Measurements from ENCODE around the gene BTG4.

The BTG4 gene

GRCh38 chr11:111512296-111513239 is at the start of gene BTG4:
Gene BTG4 (minus strand): TSS chr11:111512386. CDS start chr11:111498776, 13,610 bp downstream.
- H3K27ac Mint-ChIP-seq = no peak within 1 kb of the TSS
- H3K4me3 Mint-ChIP-seq = peak within 1 kb of the TSS; percentile 78
- H3K27me3 Mint-ChIP-seq (ENCODE audit: low read depth) = peaks cover 46% of the 10 kb centered on the region
- no peaks in the 10 kb centered on the region for H3K9me3 Mint-ChIP-seq
- H3K4me1 Mint-ChIP-seq (ENCODE audit: low read depth) = peaks cover 11% of the 10 kb centered on the region
- H3K36me3 Mint-ChIP-seq (ENCODE audit: low read depth) = peaks cover 1% of the 10 kb centered on the region

GRCh38 chr11:111561791-111562325 is 49.7 kb upstream of the BTG4 start:
- Mint-ChIP-seq H3K27me3 (ENCODE audit: low read depth) (peaks cover 4% of the 10 kb centered on the region), H3K36me3 (ENCODE audit: low read depth) (peaks cover 2% of the 10 kb centered on the region), H3K9me3 (no peaks in the 10 kb centered on the region), H3K4me3 (no peak overlapping the region), H3K27ac (no peak overlapping the region), H3K4me1 (ENCODE audit: low read depth) (peaks cover 4% of the 10 kb centered on the region)

GRCh38 chr11:111561306-111561705 is 49.1 kb upstream of the BTG4 start:
- peaks cover 4% of the 10 kb centered on the region for H3K4me1 Mint-ChIP-seq (ENCODE audit: low read depth)
- peaks cover 2% of the 10 kb centered on the region for H3K36me3 Mint-ChIP-seq (ENCODE audit: low read depth)
- H3K9me3 Mint-ChIP-seq = no peaks in the 10 kb centered on the region
- H3K27ac Mint-ChIP-seq = no peak overlapping the region
- H3K27me3 Mint-ChIP-seq (ENCODE audit: low read depth) = peaks cover 4% of the 10 kb centered on the region
- no peak overlapping the region for H3K4me3 Mint-ChIP-seq

- peaks cover 4% of the 10 kb centered on the region for H3K27me3 Mint-ChIP-seq (ENCODE audit: low read depth)
- no peaks in the 10 kb centered on the region for H3K9me3 Mint-ChIP-seq
- H3K4me3 Mint-ChIP-seq = no peak overlapping the region
- peaks cover 4% of the 10 kb centered on the region for H3K4me1 Mint-ChIP-seq (ENCODE audit: low read depth)
- H3K36me3 Mint-ChIP-seq (ENCODE audit: low read depth) = peaks cover 2% of the 10 kb centered on the region
- H3K27ac Mint-ChIP-seq = no peak overlapping the region
Observed at GRCh38 chr11:111560800-111561199, 48.6 kb upstream of the BTG4 start.

- Mint-ChIP-seq H3K4me1 (ENCODE audit: low read depth) (no peaks in the 10 kb centered on the region), H3K36me3 (ENCODE audit: low read depth) (peaks cover 5% of the 10 kb centered on the region), H3K27me3 (ENCODE audit: low read depth) (peaks cover 4% of the 10 kb centered on the region), H3K4me3 (no peak overlapping the region), H3K27ac (no peak overlapping the region), H3K9me3 (peaks cover 3% of the 10 kb centered on the region)
Observed at GRCh38 chr11:111559800-111560464, 47.7 kb upstream of the BTG4 start.

- H3K4me1 Mint-ChIP-seq (ENCODE audit: low read depth) = no peaks in the 10 kb centered on the region
- no peak overlapping the region for H3K27ac Mint-ChIP-seq
- peaks cover 3% of the 10 kb centered on the region for H3K9me3 Mint-ChIP-seq
- H3K36me3 Mint-ChIP-seq (ENCODE audit: low read depth) = peaks cover 5% of the 10 kb centered on the region
- H3K4me3 Mint-ChIP-seq = no peak overlapping the region
- peaks cover 8% of the 10 kb centered on the region for H3K27me3 Mint-ChIP-seq (ENCODE audit: low read depth)
Observed at GRCh38 chr11:111557425-111558111, 45.4 kb upstream of the BTG4 start.

GRCh38 chr11:111555255-111555654 is 43.1 kb upstream of the BTG4 start:
- H3K27me3 Mint-ChIP-seq (ENCODE audit: low read depth) = peaks cover 9% of the 10 kb centered on the region
- peaks cover 3% of the 10 kb centered on the region for H3K9me3 Mint-ChIP-seq
- H3K36me3 Mint-ChIP-seq (ENCODE audit: low read depth) = peaks cover 5% of the 10 kb centered on the region
- H3K4me1 Mint-ChIP-seq (ENCODE audit: low read depth) = no peaks in the 10 kb centered on the region
- H3K27ac Mint-ChIP-seq = no peak overlapping the region
- H3K4me3 Mint-ChIP-seq = no peak overlapping the region

GRCh38 chr11:111554532-111554931 is 42.3 kb upstream of the BTG4 start:
- H3K4me3 Mint-ChIP-seq = no peak overlapping the region
- peaks cover 12% of the 10 kb centered on the region for H3K27me3 Mint-ChIP-seq (ENCODE audit: low read depth)
- H3K4me1 Mint-ChIP-seq (ENCODE audit: low read depth) = no peaks in the 10 kb centered on the region

GRCh38 chr11:111550258-111550657 is 38.1 kb upstream of the BTG4 start:
- peaks cover under 1% of the 10 kb centered on the region for H3K36me3 Mint-ChIP-seq (ENCODE audit: low read depth)
- H3K4me1 Mint-ChIP-seq (ENCODE audit: low read depth) = no peaks in the 10 kb centered on the region
- peaks cover 1% of the 10 kb centered on the region for H3K9me3 Mint-ChIP-seq
- no peak overlapping the region for H3K4me3 Mint-ChIP-seq
- H3K27ac Mint-ChIP-seq = no peak overlapping the region
- peaks cover 21% of the 10 kb centered on the region for H3K27me3 Mint-ChIP-seq (ENCODE audit: low read depth)

More at GRCh38 chr11:111554532-111554931, 42.3 kb upstream of the BTG4 start:
- Mint-ChIP-seq H3K9me3 (peaks cover 3% of the 10 kb centered on the region), H3K36me3 (ENCODE audit: low read depth) (peaks cover 5% of the 10 kb centered on the region), H3K27ac (no peak overlapping the region)

- Mint-ChIP-seq H3K4me1 (ENCODE audit: low read depth) (no peaks in the 10 kb centered on the region), H3K27me3 (ENCODE audit: low read depth) (peaks cover 25% of the 10 kb centered on the region), H3K27ac (no peak overlapping the region), H3K36me3 (ENCODE audit: low read depth) (no peaks in the 10 kb centered on the region), H3K4me3 (no peak overlapping the region), H3K9me3 (no peaks in the 10 kb centered on the region)
Observed at GRCh38 chr11:111549869-111550203, 37.6 kb upstream of the BTG4 start.

- no peak overlapping the region for H3K27ac Mint-ChIP-seq
- H3K36me3 Mint-ChIP-seq (ENCODE audit: low read depth) = no peaks in the 10 kb centered on the region
- H3K4me1 Mint-ChIP-seq (ENCODE audit: low read depth) = no peaks in the 10 kb centered on the region
- peaks cover 27% of the 10 kb centered on the region for H3K27me3 Mint-ChIP-seq (ENCODE audit: low read depth)
- no peak overlapping the region for H3K4me3 Mint-ChIP-seq
- no peaks in the 10 kb centered on the region for H3K9me3 Mint-ChIP-seq
Observed at GRCh38 chr11:111549196-111549868, 37.1 kb upstream of the BTG4 start.

- H3K4me1 Mint-ChIP-seq (ENCODE audit: low read depth) = no peaks in the 10 kb centered on the region
- no peak overlapping the region for H3K27ac Mint-ChIP-seq
- H3K9me3 Mint-ChIP-seq = no peaks in the 10 kb centered on the region
- H3K36me3 Mint-ChIP-seq (ENCODE audit: low read depth) = no peaks in the 10 kb centered on the region
- peaks cover 31% of the 10 kb centered on the region for H3K27me3 Mint-ChIP-seq (ENCODE audit: low read depth)
- no peak overlapping the region for H3K4me3 Mint-ChIP-seq
Observed at GRCh38 chr11:111548525-111548924, 36.3 kb upstream of the BTG4 start.

- Mint-ChIP-seq H3K36me3 (ENCODE audit: low read depth) (peaks cover 2% of the 10 kb centered on the region), H3K4me3 (no peak overlapping the region), H3K9me3 (peaks cover 3% of the 10 kb centered on the region), H3K27ac (no peak overlapping the region), H3K27me3 (ENCODE audit: low read depth) (peaks cover 66% of the 10 kb centered on the region), H3K4me1 (ENCODE audit: low read depth) (peaks cover 25% of the 10 kb centered on the region)
Observed at GRCh38 chr11:111542606-111543275, 30.6 kb upstream of the BTG4 start.

Data from T-helper 1 cell treated with Interleukin-12 subunit alpha and Interleukin-12 subunit beta and Interleukin-4 antibody, amounts not matched to agents 30 μg/mL and 1 μg/mL, for 36 hours (primary cell).